ENCODE data around the gene S1PR1.

Gene S1PR1

DNA sequence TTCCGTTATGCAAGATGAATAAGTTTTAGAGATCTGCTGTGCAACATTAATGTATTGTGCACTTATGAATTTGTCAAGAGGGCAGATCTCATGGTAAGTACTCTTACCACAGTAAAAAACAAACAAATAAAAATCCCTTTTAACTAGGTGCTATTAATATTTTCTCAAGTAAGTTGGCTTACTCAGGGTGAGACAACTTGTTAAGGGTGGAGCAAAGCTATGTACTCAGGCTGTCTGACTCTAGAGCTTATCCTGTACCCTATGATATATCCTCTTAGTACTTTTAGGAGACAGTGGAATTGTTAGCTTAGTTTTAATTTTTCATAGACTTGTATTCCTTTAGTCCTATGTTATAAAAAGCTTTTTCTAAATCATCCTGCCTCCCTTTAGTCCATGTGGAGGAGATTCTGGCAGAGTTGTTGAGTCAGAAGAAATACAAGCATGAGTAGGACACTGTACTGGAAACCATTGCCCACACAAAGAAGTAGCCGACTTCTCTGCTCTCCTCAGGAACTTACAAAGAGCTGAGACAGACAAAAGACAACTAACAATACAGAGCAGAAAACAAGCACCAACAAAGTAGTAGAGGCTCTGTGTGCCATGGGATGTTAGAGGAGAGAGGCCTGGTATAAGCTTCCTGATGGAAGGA, 49.2 kb downstream of the S1PR1 start:
- no peak overlapping the region for H3K4me3 ChIP-seq (ENCODE audit: insufficient read depth, low read depth, low read length, poor library complexity, severe bottlenecking)
- H3K27me3 ChIP-seq (replicated peaks; ENCODE audit: control insufficient read depth, insufficient read depth, low read length, poor library complexity, severe bottlenecking) = no peaks in the 10 kb centered on the region
- H3K9me3 ChIP-seq (ENCODE audit: control insufficient read depth, low read length) = no peaks in the 10 kb centered on the region
- peaks cover 64% of the 10 kb centered on the region for H3K4me1 ChIP-seq (ENCODE audit: control insufficient read depth, insufficient read depth, low read length, poor library complexity, severe bottlenecking)
- no peaks in the 10 kb centered on the region for H3K36me3 ChIP-seq (ENCODE audit: control insufficient read depth, insufficient read depth, low read length)
- DNase-seq = no peak
- no peak overlapping the region for H3K27ac ChIP-seq (ENCODE audit: insufficient read depth, low read length, poor library complexity, severe bottlenecking)

DNA sequence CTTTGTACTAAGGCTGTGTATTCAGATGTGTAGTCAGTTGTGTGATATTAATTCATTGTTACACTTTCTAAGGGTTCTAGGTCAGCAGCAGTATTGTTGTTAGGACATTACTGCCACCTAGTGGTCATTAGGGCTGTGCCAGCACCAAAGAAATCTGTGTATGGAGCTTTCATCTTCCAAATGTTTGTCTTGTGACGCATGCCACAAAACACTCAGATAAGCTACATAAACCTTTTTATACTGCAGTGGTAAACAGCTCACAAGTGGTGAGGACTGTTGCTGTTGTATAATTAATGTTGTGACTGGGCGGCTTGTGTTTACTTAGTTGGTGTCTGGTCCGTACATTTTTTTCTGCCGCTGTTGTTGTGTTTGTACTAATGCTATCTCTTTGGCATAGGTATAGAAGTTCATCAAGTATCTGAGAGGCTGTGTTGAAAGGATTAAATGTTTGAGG, 51.7 kb downstream of the S1PR1 start:
- Histone ChIP-seq H3K36me3 (ENCODE audit: control insufficient read depth, insufficient read depth, low read length) (no peaks in the 10 kb centered on the region), H3K9me3 (ENCODE audit: control insufficient read depth, low read length) (no peaks in the 10 kb centered on the region), H3K4me3 (ENCODE audit: insufficient read depth, low read depth, low read length, poor library complexity, severe bottlenecking) (no peak overlapping the region), H3K27me3 (replicated peaks; ENCODE audit: control insufficient read depth, insufficient read depth, low read length, poor library complexity, severe bottlenecking) (no peaks in the 10 kb centered on the region), H3K27ac (ENCODE audit: insufficient read depth, low read length, poor library complexity, severe bottlenecking) (no peak overlapping the region), H3K4me1 (ENCODE audit: control insufficient read depth, insufficient read depth, low read length, poor library complexity, severe bottlenecking) (peaks cover 69% of the 10 kb centered on the region)
- peak; percentile 35 to 56 (median 44) for DNase-seq

GRCh38 chr1:101290119-101290921, 53.5 kb downstream of the S1PR1 start:
- no peaks in the 10 kb centered on the region for H3K9me3 ChIP-seq (ENCODE audit: control insufficient read depth, low read length)

More at GRCh38 chr1:101290119-101290921, 53.5 kb downstream of the S1PR1 start:
- no peak for DNase-seq
- Histone ChIP-seq H3K4me3 (ENCODE audit: insufficient read depth, low read depth, low read length, poor library complexity, severe bottlenecking) (no peak overlapping the region), H3K4me1 (ENCODE audit: control insufficient read depth, insufficient read depth, low read length, poor library complexity, severe bottlenecking) (peaks cover 63% of the 10 kb centered on the region), H3K36me3 (ENCODE audit: control insufficient read depth, insufficient read depth, low read length) (no peaks in the 10 kb centered on the region), H3K27me3 (replicated peaks; ENCODE audit: control insufficient read depth, insufficient read depth, low read length, poor library complexity, severe bottlenecking) (no peaks in the 10 kb centered on the region), H3K27ac (ENCODE audit: insufficient read depth, low read length, poor library complexity, severe bottlenecking) (peak overlapping the region; percentile 31)

Measured in effector memory CD4-positive, alpha-beta T cell (primary cell).